GM19328 (cell line): ENCODE results near the gene ATP5F1E.

ENCODE experiments used
- ATAC-seq: cut with Tn5 transposase; IDR thresholded peaks from one replicate; pipeline ENCODE4 v1.9.1; 2021; ENCODE audit warnings: mild to moderate bottlenecking, moderate library complexity; ENCODE audit not compliant: unreplicated experiment

The ATP5F1E gene

GRCh38 chr20:59006864-59007664 lies 25.1 kb downstream of the ATP5F1E start, which contains the start of gene CTSZ:
TSS of gene CTSZ (minus strand) at chr20:59007254. CDS start at chr20:59007128, 126 bp downstream.
- peak; percentile 34 for ATAC-seq

GRCh38 chr20:59006167-59006863 lies 25.8 kb downstream of the ATP5F1E start:
- no peak for ATAC-seq

GRCh38 chr20:59005523-59006166 lies 26.5 kb downstream of the ATP5F1E start:
- ATAC-seq, result no peak

- ATAC-seq, result peak; percentile 40
Observed at GRCh38 chr20:59004763-59005522, 27.2 kb downstream of the ATP5F1E start.

- no peak for ATAC-seq
Observed at GRCh38 chr20:59004493-59004762, 27.7 kb downstream of the ATP5F1E start.

- ATAC-seq, result no peak
Observed at GRCh38 chr20:59003836-59004492, 28.2 kb downstream of the ATP5F1E start.

GRCh38 chr20:59002874-59003399 lies 29.2 kb downstream of the ATP5F1E start:
- ATAC-seq, result no peak

GRCh38 chr20:59002388-59002787 lies 29.7 kb downstream of the ATP5F1E start:
- ATAC-seq, result no peak

- no peak for ATAC-seq
Observed at GRCh38 chr20:59001449-59002171, 30.5 kb downstream of the ATP5F1E start.

- no peak for ATAC-seq
Observed at GRCh38 chr20:59001068-59001448, 31.1 kb downstream of the ATP5F1E start.

GRCh38 chr20:59000326-59000725 lies 31.8 kb downstream of the ATP5F1E start:
- ATAC-seq, result no peak

- no peak for ATAC-seq
Observed at GRCh38 chr20:58998656-58999055, 33.5 kb downstream of the ATP5F1E start.

GRCh38 chr20:58997141-58997770 lies 34.9 kb downstream of the ATP5F1E start:
- ATAC-seq, result no peak

GRCh38 chr20:58996226-58996611 lies 35.9 kb downstream of the ATP5F1E start:
- no peak for ATAC-seq

- no peak for ATAC-seq
Observed at GRCh38 chr20:58995461-58996225, 36.5 kb downstream of the ATP5F1E start.

- ATAC-seq, result no peak
Observed at GRCh38 chr20:58994390-58995159, 37.6 kb downstream of the ATP5F1E start.

- ATAC-seq, result no peak
Observed at GRCh38 chr20:58993332-58994248, 38.5 kb downstream of the ATP5F1E start.
